Karpas-422 (cell line): ENCODE measurements around the gene ELF2. TPM values are rescaled to one million over a fixed set of nuclear protein-coding genes. Genes with fewer than 3 reads are reported as not detected.
A peak's percentile ranks its signal among the peaks of the same experiment; 100 is the strongest.
"Not testable (repeated sequence)": the region's sequence is repeated elsewhere in the genome, so short reads cannot be mapped to it uniquely, and the experiment has no call there.

Source experiments
- DNase-seq: peaks from one replicate; pipeline ENCODE4 v3.0.0-alpha.2; 2015
- H2AFZ ChIP-seq: fragments of 200-600 bp; sonication (generic); 2 replicates; pipeline ENCODE4 v1.6.1; 2014; ENCODE audit warnings: antibody characterized with exemption, low read length, mixed read lengths
- H3K27ac ChIP-seq: fragments of 200-600 bp; sonication (generic); 2 replicates; pipeline ENCODE4 v1.5.1; 2014; ENCODE audit warnings: mild to moderate bottlenecking, low read length, moderate library complexity
- H3K27me3 ChIP-seq: fragments of 200-600 bp; sonication (generic); 2 replicates; pipeline ENCODE4 v1.6.1; 2014; ENCODE audit warnings: low read length, mixed read lengths
- H3K36me3 ChIP-seq: fragments of 200-600 bp; sonication (generic); 2 replicates; pipeline ENCODE4 v1.6.1; 2014; ENCODE audit warnings: low read length, mixed read lengths; ENCODE audit not compliant: insufficient read depth
- H3K4me1 ChIP-seq: fragments of 200-600 bp; sonication (generic); 2 replicates; pipeline ENCODE4 v1.6.1; 2014; ENCODE audit warnings: mild to moderate bottlenecking, low read length, mixed read lengths
- H3K4me2 ChIP-seq: fragments of 200-600 bp; sonication (generic); 2 replicates; pipeline ENCODE4 v1.6.1; 2014; ENCODE audit warnings: low read length, low read depth, mild to moderate bottlenecking; ENCODE audit not compliant: poor library complexity, severe bottlenecking
- H3K4me3 ChIP-seq: fragments of 200-600 bp; sonication (generic); 2 replicates; pipeline ENCODE4 v1.5.1; 2014; ENCODE audit warnings: mild to moderate bottlenecking, antibody characterized with exemption, low read length, mixed read lengths
- H3K79me2 ChIP-seq: fragments of 200-600 bp; sonication (generic); 2 replicates; pipeline ENCODE4 v1.6.1; 2014; ENCODE audit warnings: mild to moderate bottlenecking, low read length, mixed read lengths
- H3K9ac ChIP-seq: fragments of 200-600 bp; sonication (generic); 2 replicates; pipeline ENCODE4 v1.6.0; 2014; ENCODE audit warnings: low read length
- H3K9me2 ChIP-seq: fragments of 200-600 bp; sonication (generic), shearing (Covaris generic); replicated peaks from 2 replicates; pipeline ENCODE4 v1.6.0; 2014; ENCODE audit warnings: mild to moderate bottlenecking, low read length, moderate library complexity; ENCODE audit not compliant: insufficient read depth
- H3K9me3 ChIP-seq: fragments of 300-700, 200-600 bp; sonication (generic); 2 replicates; pipeline ENCODE4 v1.6.1; 2014; ENCODE audit warnings: low read length, mixed read lengths
- H4K20me1 ChIP-seq: fragments of 200-600 bp; sonication (generic); 2 replicates; pipeline ENCODE4 v1.6.1; 2014; ENCODE audit warnings: mild to moderate bottlenecking, antibody characterized with exemption, low read length, low read depth; ENCODE audit not compliant: insufficient read depth
- total RNA-seq: library from RNA; depleted of rRNA; stranded (reverse); fragments of >200 nt; shearing (Covaris generic); gene quantifications from 2 replicates; pipeline ENCODE4 v1.2.3, GENCODE V29; 2014; ENCODE audit warnings: low replicate concordance

ELF2 gene
- total RNA-seq, 1 experiment from 2014 or later = 33.1 TPM

DNA sequence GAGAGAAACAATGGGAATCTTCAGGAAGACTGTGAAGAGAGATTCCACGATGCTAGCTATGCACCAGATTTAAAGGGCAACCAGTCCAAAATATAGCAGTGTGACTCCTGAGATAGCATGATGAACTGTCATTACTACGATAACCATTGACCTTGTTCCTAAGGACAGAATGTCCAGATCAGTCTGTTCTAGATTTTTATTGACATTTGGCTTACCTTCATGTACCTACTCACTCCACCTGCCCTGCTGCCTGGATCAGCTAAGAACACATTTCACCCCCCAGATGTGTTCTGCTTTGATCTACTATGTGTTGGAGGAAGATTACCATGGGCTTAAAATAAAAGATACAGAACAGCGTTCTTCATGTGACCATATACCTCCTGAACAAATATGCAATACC, 50.1 kb downstream of the ELF2 start:
- H3K4me3 ChIP-seq = no peak overlapping the region
- DNase-seq = no peak
- H3K36me3 ChIP-seq = no peaks in the 10 kb centered on the region

GRCh38 chr4:139123910-139124309, 53.1 kb downstream of the ELF2 start:
- Histone ChIP-seq H3K9me3 (no peaks in the 10 kb centered on the region), H3K4me2 (no peak overlapping the region), H3K27ac (no peak overlapping the region), H3K27me3 (no peaks in the 10 kb centered on the region), H3K9ac (no peak overlapping the region), H2AFZ (no peak overlapping the region), H3K36me3 (no peaks in the 10 kb centered on the region), H3K4me1 (no peaks in the 10 kb centered on the region), H3K4me3 (no peak overlapping the region), H3K79me2 (no peaks in the 10 kb centered on the region), H4K20me1 (no peaks in the 10 kb centered on the region), H3K9me2 (no peaks in the 10 kb centered on the region)
- DNase-seq = no peak

More for the DNA sequence above, 50.1 kb downstream of the ELF2 start:
- no peak overlapping the region for H2AFZ ChIP-seq
- H3K27ac ChIP-seq = no peak overlapping the region
- no peak overlapping the region for H3K9ac ChIP-seq
- H4K20me1 ChIP-seq = no peaks in the 10 kb centered on the region
- H3K9me2 ChIP-seq = no peaks in the 10 kb centered on the region
- H3K79me2 ChIP-seq = no peaks in the 10 kb centered on the region
- H3K4me1 ChIP-seq = no peaks in the 10 kb centered on the region
- no peaks in the 10 kb centered on the region for H3K27me3 ChIP-seq
- H3K9me3 ChIP-seq = no peaks in the 10 kb centered on the region
- H3K4me2 ChIP-seq = no peak overlapping the region

GRCh38 chr4:139118365-139118764, 58.7 kb downstream of the ELF2 start:
- no peaks in the 10 kb centered on the region for H3K79me2 ChIP-seq
- H3K9ac ChIP-seq = no peak overlapping the region
- no peaks in the 10 kb centered on the region for H3K27me3 ChIP-seq
- H3K27ac ChIP-seq = no peak overlapping the region
- no peaks in the 10 kb centered on the region for H3K36me3 ChIP-seq
- no peaks in the 10 kb centered on the region for H4K20me1 ChIP-seq
- H3K4me1 ChIP-seq = no peaks in the 10 kb centered on the region
- DNase-seq = no peak
- H3K9me3 ChIP-seq = no peaks in the 10 kb centered on the region
- H2AFZ ChIP-seq = no peak overlapping the region
- H3K4me3 ChIP-seq = no peak overlapping the region
- no peak overlapping the region for H3K4me2 ChIP-seq
- no peaks in the 10 kb centered on the region for H3K9me2 ChIP-seq

- Histone ChIP-seq H3K9me2 (no peaks in the 10 kb centered on the region), H3K36me3 (no peaks in the 10 kb centered on the region), H3K27me3 (no peaks in the 10 kb centered on the region), H3K27ac (no peak overlapping the region), H3K4me1 (no peaks in the 10 kb centered on the region), H3K79me2 (no peaks in the 10 kb centered on the region), H3K9me3 (no peaks in the 10 kb centered on the region), H3K4me2 (no peak overlapping the region), H2AFZ (no peak overlapping the region), H4K20me1 (no peaks in the 10 kb centered on the region), H3K4me3 (no peak overlapping the region), H3K9ac (no peak overlapping the region)
- no peak for DNase-seq
These were observed 61.8 kb downstream of the ELF2 start for GRCh38 chr4:139115226-139115625.

DNA sequence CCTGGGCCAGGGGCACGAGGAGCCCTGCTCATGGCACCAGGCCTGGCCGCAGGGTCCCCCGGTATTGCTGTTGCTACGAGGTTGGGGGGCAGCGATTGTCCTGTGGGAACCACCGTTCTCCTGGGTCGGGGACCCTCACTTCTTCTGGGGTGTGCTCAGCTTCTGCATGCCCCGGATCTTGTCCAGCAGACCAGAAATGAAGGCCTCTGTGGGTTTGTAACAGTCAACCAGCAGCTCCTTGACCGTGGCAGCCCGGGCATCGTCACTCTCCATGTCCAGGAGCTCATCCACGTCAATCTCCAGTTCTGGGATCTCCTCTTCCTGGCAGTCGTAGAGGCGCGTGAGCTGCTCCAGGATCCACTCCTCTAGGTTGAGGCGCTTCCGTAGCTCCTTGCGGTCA, 62.2 kb downstream of the ELF2 start:
- not testable (repeated sequence) for H3K36me3 ChIP-seq, H3K4me2 ChIP-seq, H3K27ac ChIP-seq, DNase-seq, H3K9me3 ChIP-seq, H3K9me2 ChIP-seq, H3K27me3 ChIP-seq, H3K4me1 ChIP-seq, H4K20me1 ChIP-seq, H3K79me2 ChIP-seq, H3K9ac ChIP-seq, H2AFZ ChIP-seq, H3K4me3 ChIP-seq

DNA sequence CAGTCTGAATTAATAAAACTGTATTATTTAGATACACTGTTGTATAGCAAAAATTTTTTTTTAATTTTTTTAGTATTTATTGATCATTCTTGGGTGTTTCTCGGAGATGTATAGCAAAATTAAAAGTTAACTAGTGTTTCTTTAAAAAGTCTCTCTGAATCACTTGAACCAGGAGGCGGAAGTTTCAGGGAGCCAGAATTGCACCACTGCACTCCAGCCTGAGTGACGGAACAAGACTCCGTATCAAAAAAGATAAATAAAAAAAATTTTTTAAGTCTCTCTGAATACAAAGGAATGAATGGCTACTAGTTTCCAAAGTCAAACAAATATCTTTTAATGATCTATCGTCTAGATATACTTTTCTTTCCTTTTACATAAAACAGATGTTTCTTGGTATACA, 64.4 kb downstream of the ELF2 start:
- no peaks in the 10 kb centered on the region for H3K9me2 ChIP-seq
- no peak overlapping the region for H2AFZ ChIP-seq
- no peaks in the 10 kb centered on the region for H4K20me1 ChIP-seq
- H3K4me1 ChIP-seq = no peaks in the 10 kb centered on the region
- DNase-seq = no peak
- no peak overlapping the region for H3K27ac ChIP-seq
- no peak overlapping the region for H3K4me2 ChIP-seq
- H3K27me3 ChIP-seq = no peaks in the 10 kb centered on the region
- H3K36me3 ChIP-seq = no peaks in the 10 kb centered on the region
- H3K9me3 ChIP-seq = no peaks in the 10 kb centered on the region
- no peak overlapping the region for H3K9ac ChIP-seq
- H3K79me2 ChIP-seq = no peaks in the 10 kb centered on the region
- no peak overlapping the region for H3K4me3 ChIP-seq

- Histone ChIP-seq H3K9me2 (no peaks in the 10 kb centered on the region), H3K36me3 (no peaks in the 10 kb centered on the region), H3K4me1 (no peaks in the 10 kb centered on the region), H4K20me1 (no peaks in the 10 kb centered on the region), H2AFZ (no peak overlapping the region), H3K4me2 (no peak overlapping the region), H3K27me3 (no peaks in the 10 kb centered on the region), H3K79me2 (no peaks in the 10 kb centered on the region), H3K9ac (no peak overlapping the region), H3K9me3 (no peaks in the 10 kb centered on the region), H3K4me3 (no peak overlapping the region), H3K27ac (no peak overlapping the region)
- DNase-seq = no peak
These were observed 68.4 kb downstream of the ELF2 start for GRCh38 chr4:139108567-139109128.

DNA sequence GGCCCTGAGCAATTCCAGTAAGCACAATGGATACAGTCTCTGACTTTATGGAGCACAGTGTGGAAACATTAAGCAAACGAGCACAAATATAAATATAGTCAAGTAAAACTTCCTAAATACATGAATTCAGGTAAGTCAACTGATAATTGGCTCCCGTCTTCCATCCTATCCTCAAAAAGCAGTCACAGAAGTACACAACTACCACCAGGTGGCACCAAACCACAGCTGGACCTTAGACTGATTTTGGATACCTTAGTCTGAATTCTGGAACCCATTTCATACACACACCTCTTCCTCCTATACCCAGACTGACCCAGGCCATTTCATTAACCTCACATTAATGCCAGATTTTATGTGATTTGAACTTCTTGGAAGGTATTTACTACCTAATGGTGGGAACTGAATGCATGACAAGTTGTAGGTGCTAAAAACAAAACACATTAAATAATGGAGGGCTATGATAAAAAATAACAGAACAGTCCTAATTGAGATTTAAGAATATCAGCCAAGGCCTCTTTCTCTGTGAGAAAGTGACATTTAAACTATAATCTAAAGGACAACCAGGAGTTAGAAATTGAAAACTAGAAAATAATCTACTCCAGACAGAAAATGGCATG, 77.5 kb downstream of the ELF2 start:
- Histone ChIP-seq H3K27ac (no peak overlapping the region), H3K79me2 (no peaks in the 10 kb centered on the region), H3K9me3 (no peaks in the 10 kb centered on the region), H3K27me3 (no peaks in the 10 kb centered on the region), H3K36me3 (no peaks in the 10 kb centered on the region), H3K9me2 (no peaks in the 10 kb centered on the region), H4K20me1 (no peaks in the 10 kb centered on the region), H3K9ac (no peak overlapping the region), H2AFZ (no peak overlapping the region), H3K4me3 (no peak overlapping the region), H3K4me2 (no peak overlapping the region), H3K4me1 (no peaks in the 10 kb centered on the region)
- peak; percentile 92 for DNase-seq
